Measurements from ENCODE around the gene B4GALNT4. TPM values are rescaled to one million over a fixed set of nuclear protein-coding genes. Genes with fewer than 3 reads are reported as not detected.

The B4GALNT4 gene
- total RNA-seq, 4 donors from 2014 or later = not detected

- H3K27me3 ChIP-seq = peaks cover 0 to 6% (median 0%) of the 10 kb centered on the region in 3 donors
- no peaks in the 10 kb centered on the region for H3K36me3 ChIP-seq
- DNase-seq (no peak), ATAC-seq (peak; percentile 67 to 80)
- peaks cover 8 to 16% of the 10 kb centered on the region in 2 donors for H3K4me1 ChIP-seq
- TF ChIP-seq POLR2A (IDR thresholded peaks at IDR 0.05) (no peak), CTCF (IDR thresholded peaks at IDR 0.05 in 4 of 5, conservative IDR thresholded peaks at IDR 0.05 in 1 of 5) (no peak)
- no peaks in the 10 kb centered on the region for H3K9me3 ChIP-seq
- H3K27ac ChIP-seq = peak overlapping the region; percentile 68 to 80 (median 76)
- in situ Hi-C loops (cut with MboI; ENCODE audit: low sequenced_read_pairs in 4 of 4) (no loop called here), intact Hi-C loops (cut with DNase I; ENCODE audit: low total_unique reads) (no loop called here)
- H3K4me3 ChIP-seq = no peak overlapping the region
Measured at GRCh38 chr11:335779-336658, 33.3 kb upstream of the B4GALNT4 start.

GRCh38 chr11:336659-337198, 32.6 kb upstream of the B4GALNT4 start:
- Histone ChIP-seq H3K27ac (peak overlapping the region; percentile 68 to 80 (median 76)), H3K9me3 (no peaks in the 10 kb centered on the region), H3K4me1 (peaks cover 8 to 16% of the 10 kb centered on the region in 2 donors), H3K4me3 (no peak overlapping the region), H3K36me3 (no peaks in the 10 kb centered on the region), H3K27me3 (peaks cover 0 to 6% (median 0%) of the 10 kb centered on the region in 3 donors)
- in situ Hi-C loops (cut with MboI; ENCODE audit: low sequenced_read_pairs in 4 of 4) (no loop called here), intact Hi-C loops (cut with DNase I; ENCODE audit: low total_unique reads) (no loop called here)
- DNase-seq (no peak), ATAC-seq (no peak)
- no peak for TF ChIP-seq POLR2A (IDR thresholded peaks at IDR 0.05)

- no peak for ATAC-seq
- intact Hi-C loops (cut with DNase I; ENCODE audit: low total_unique reads) = no loop called here
- Histone ChIP-seq H3K36me3 (no peaks in the 10 kb centered on the region), H3K27me3 (peaks cover 0 to 6% (median 0%) of the 10 kb centered on the region in 3 donors), H3K9me3 (no peaks in the 10 kb centered on the region), H3K4me1 (peaks cover 8 to 16% of the 10 kb centered on the region in 2 donors), H3K4me3 (no peak overlapping the region), H3K27ac (peak overlapping the region in 1 of 4 donors; percentile 29)
- no peak for TF ChIP-seq POLR2A (IDR thresholded peaks at IDR 0.05)
- no peak for TF ChIP-seq CTCF (IDR thresholded peaks at IDR 0.05 in 4 of 5, conservative IDR thresholded peaks at IDR 0.05 in 1 of 5)
- in situ Hi-C loops (cut with MboI; ENCODE audit: low sequenced_read_pairs in 4 of 4) = no loop called here
- DNase-seq = no peak
Measured at GRCh38 chr11:337711-338110, 31.6 kb upstream of the B4GALNT4 start.

GRCh38 chr11:339963-340362, 29.3 kb upstream of the B4GALNT4 start:
- ATAC-seq (no peak), DNase-seq (no peak)
- intact Hi-C loops (cut with DNase I; ENCODE audit: low total_unique reads) (no loop called here), in situ Hi-C loops (cut with MboI; ENCODE audit: low sequenced_read_pairs in 4 of 4) (no loop called here)
- no peak overlapping the region for H3K27ac ChIP-seq
- TF ChIP-seq POLR2A (IDR thresholded peaks at IDR 0.05) = no peak
- TF ChIP-seq CTCF (IDR thresholded peaks at IDR 0.05 in 4 of 5, conservative IDR thresholded peaks at IDR 0.05 in 1 of 5) = no peak
- no peaks in the 10 kb centered on the region for H3K36me3 ChIP-seq
- H3K27me3 ChIP-seq = peaks cover 0 to 2% (median 0%) of the 10 kb centered on the region in 3 donors
- peaks cover 8 to 16% of the 10 kb centered on the region in 2 donors for H3K4me1 ChIP-seq
- no peaks in the 10 kb centered on the region for H3K9me3 ChIP-seq
- H3K4me3 ChIP-seq = no peak overlapping the region

All from gastrocnemius medialis (tissue), 4 donors.